IMR-90 (cell line): ENCODE data around the gene KIFAP3. TPM values are rescaled to one million over a fixed set of nuclear protein-coding genes. Genes with fewer than 3 reads are reported as not detected.

Experiments used
- ATAC-seq: fragments of 200-7000 bp; cut with Tn5 transposase; 2 replicates; pipeline ENCODE4 v1.9.1; 2020; ENCODE audit warnings: low read depth, mild to moderate bottlenecking, moderate library complexity
- BruUV-seq: library from RNA; stranded (reverse); fragments of 400-500 nt; replicated peaks from 2 replicates; lab custom pipeline; 2021; lab: Mats Ljungman, UMichigan
- CTCF ChIA-PET: fragments of 300-600 bp; formaldehyde crosslinking; extraction: SDS; loops from one replicate; lab custom pipeline; 2021; ENCODE audit warnings: antibody characterized with exemption; lab: Yijun Ruan, JAX
- POLR2A ChIA-PET: fragments of 300-600 bp; sonication (Branson Sonifier 250); formaldehyde crosslinking; loops from one replicate; lab custom pipeline; 2022; ENCODE audit warnings: antibody characterized with exemption; ENCODE audit not compliant: unreplicated experiment; lab: Charles Lee
- DNase-seq: peaks from one replicate; pipeline ENCODE4 v3.0.0; 2013
- H2AFZ ChIP-seq: replicated peaks from 2 replicates; pipeline ENCODE3; 2013; ENCODE audit warnings: low read length, mild to moderate bottlenecking; ENCODE audit not compliant: poor library complexity
- H2AK5ac ChIP-seq: 2 replicates; pipeline ENCODE4 v1.6.1; 2013; ENCODE audit warnings: low read depth, low read length, inconsistent platforms
- H2AK9ac ChIP-seq: replicated peaks from 2 replicates; pipeline ENCODE3; 2013; ENCODE audit warnings: mild to moderate bottlenecking, low read depth, low read length, moderate library complexity; ENCODE audit not compliant: poor library complexity
- H2BK120ac ChIP-seq: 2 replicates; pipeline ENCODE4 v1.6.1; 2013; ENCODE audit warnings: low read depth, low read length, inconsistent platforms
- H2BK15ac ChIP-seq: 3 replicates; pipeline ENCODE4 v1.6.1; 2013; ENCODE audit warnings: low read depth, low read length, inconsistent platforms
- H2BK20ac ChIP-seq: 2 replicates; pipeline ENCODE4 v1.6.1; 2013; ENCODE audit warnings: low read depth, mild to moderate bottlenecking, inconsistent platforms, low read length, moderate library complexity
- H2BK5ac ChIP-seq: 2 replicates; pipeline ENCODE4 v1.6.1; 2013; ENCODE audit warnings: mild to moderate bottlenecking, low read depth, low read length, inconsistent platforms; ENCODE audit not compliant: poor library complexity, severe bottlenecking
- H3K14ac ChIP-seq: replicated peaks from 2 replicates; pipeline ENCODE4 v1.6.1; 2013; ENCODE audit warnings: low read depth, low read length, inconsistent platforms
- H3K18ac ChIP-seq: 2 replicates; pipeline ENCODE4 v1.6.1; 2013; ENCODE audit warnings: low read depth, low read length, control low read depth
- H3K23ac ChIP-seq: 2 replicates; pipeline ENCODE4 v1.6.1; 2013; ENCODE audit warnings: low read depth, low read length, inconsistent platforms
- H3K27ac ChIP-seq: 2 replicates; pipeline ENCODE4 v1.5.1; 2013; ENCODE audit warnings: mild to moderate bottlenecking, control low read depth, low read length; ENCODE audit not compliant: insufficient read depth
- H3K27me3 ChIP-seq: 2 replicates; pipeline ENCODE4 v1.6.1; 2013; ENCODE audit warnings: low read length; ENCODE audit not compliant: control insufficient read depth, insufficient read depth
- H3K36me3 ChIP-seq: 2 replicates; pipeline ENCODE4 v1.6.1; 2013; ENCODE audit warnings: low read length, mixed read lengths; ENCODE audit not compliant: control insufficient read depth, insufficient read depth
- H3K4ac ChIP-seq: 2 replicates; pipeline ENCODE4 v1.6.1; 2013; ENCODE audit warnings: low read depth, low read length, inconsistent platforms
- H3K4me1 ChIP-seq: 2 replicates; pipeline ENCODE4 v1.6.1; 2013; ENCODE audit warnings: low read length, mixed read lengths; ENCODE audit not compliant: control insufficient read depth, insufficient read depth
- H3K4me2 ChIP-seq: 2 replicates; pipeline ENCODE4 v1.6.1; 2013; ENCODE audit warnings: low read depth, mild to moderate bottlenecking, control low read depth, low read length, moderate library complexity
- H3K4me3 ChIP-seq: 2 replicates; pipeline ENCODE4 v1.5.1; 2013; ENCODE audit warnings: low read depth, mild to moderate bottlenecking, control low read depth, low read length, moderate library complexity; ENCODE audit not compliant: insufficient read depth
- H3K56ac ChIP-seq: 2 replicates; pipeline ENCODE4 v1.6.1; 2013; ENCODE audit warnings: low read length, inconsistent platforms; ENCODE audit not compliant: insufficient read depth; ENCODE audit errors: extremely low read depth
- H3K79me1 ChIP-seq, 2 experiments: 2 replicates each; pipeline ENCODE4 v1.6.1; 2013; ENCODE audit warnings: low read length in 2 of 2, inconsistent platforms in 1 of 2, low read depth in 1 of 2
- H3K9ac ChIP-seq: 2 replicates; pipeline ENCODE4 v1.6.1; 2013; ENCODE audit warnings: low read depth, low read length, control low read depth
- H3K9me1 ChIP-seq: 2 replicates; pipeline ENCODE4 v1.6.1; 2013; ENCODE audit warnings: low read length, inconsistent platforms; ENCODE audit not compliant: insufficient read depth
- H3K9me3 ChIP-seq: 2 replicates; pipeline ENCODE4 v1.6.1; 2013; ENCODE audit warnings: low read length; ENCODE audit not compliant: control insufficient read depth, insufficient read depth
- H4K20me1 ChIP-seq: 2 replicates; pipeline ENCODE4 v1.6.1; 2013; ENCODE audit warnings: low read length, inconsistent platforms; ENCODE audit not compliant: insufficient read depth
- H4K5ac ChIP-seq: 2 replicates; pipeline ENCODE4 v1.6.1; 2013; ENCODE audit warnings: mild to moderate bottlenecking, low read depth, low read length, control low read depth
- H4K8ac ChIP-seq, 2 experiments: 2 replicates each; pipeline ENCODE4 v1.6.1; 2013; ENCODE audit warnings: low read depth in 2 of 2, low read length in 2 of 2, control low read depth in 1 of 2, inconsistent platforms in 1 of 2
- H4K91ac ChIP-seq: 2 replicates; pipeline ENCODE4 v1.6.1; 2013; ENCODE audit warnings: low read depth, low read length, inconsistent platforms; ENCODE audit not compliant: insufficient read depth
- BHLHE40 ChIP-seq: fragments of 150-350 bp; IDR thresholded peaks from 2 replicates; pipeline ENCODE4 v1.6.1; 2016; ENCODE audit warnings: mild to moderate bottlenecking, low read depth, low read length
- CEBPB ChIP-seq: IDR thresholded peaks from 2 replicates; pipeline ENCODE4 v1.6.1; 2012; ENCODE audit warnings: low read depth, low read length, improper control_type of control experiment
- CHD1 ChIP-seq: IDR thresholded peaks from 2 replicates; pipeline ENCODE4 v1.6.1; 2012; ENCODE audit warnings: low read depth, low read length, improper control_type of control experiment
- CTCF ChIP-seq: conservative IDR thresholded peaks from 2 replicates; pipeline ENCODE4 v1.5.1; 2012; ENCODE audit warnings: mild to moderate bottlenecking, low read depth, low read length, improper control_type of control experiment
- FOS ChIP-seq: fragments of 150-350 bp; IDR thresholded peaks from 2 replicates; pipeline ENCODE4 v1.6.1; 2016; ENCODE audit warnings: low read depth, low read length
- MAFK ChIP-seq: IDR thresholded peaks from 2 replicates; pipeline ENCODE4 v1.6.1; 2012; ENCODE audit warnings: low read depth, low read length, improper control_type of control experiment
- MAZ ChIP-seq: IDR thresholded peaks from 2 replicates; pipeline ENCODE4 v1.6.1; 2012; ENCODE audit warnings: low read depth, mild to moderate bottlenecking, low read length, improper control_type of control experiment, moderate library complexity, borderline replicate concordance
- MXI1 ChIP-seq: IDR thresholded peaks from 2 replicates; pipeline ENCODE4 v1.6.1; 2012; ENCODE audit warnings: low read depth, mild to moderate bottlenecking, low read length, moderate library complexity, borderline replicate concordance
- NFE2L2 ChIP-seq: fragments of 150-350 bp; IDR thresholded peaks from 2 replicates; pipeline ENCODE4 v1.6.1; 2016; ENCODE audit warnings: low read depth, mild to moderate bottlenecking, low read length
- POLR2A ChIP-seq: IDR thresholded peaks from 2 replicates; pipeline ENCODE4 v1.6.1; 2012; ENCODE audit warnings: mild to moderate bottlenecking, low read depth, low read length
- RAD21 ChIP-seq: IDR thresholded peaks from 2 replicates; pipeline ENCODE4 v1.6.1; 2012; ENCODE audit warnings: low read length, improper control_type of control experiment
- RCOR1 ChIP-seq: IDR thresholded peaks from 2 replicates; pipeline ENCODE4 v1.6.1; 2012; ENCODE audit warnings: mild to moderate bottlenecking, low read length, improper control_type of control experiment; ENCODE audit not compliant: insufficient replicate concordance
- RFX5 ChIP-seq: IDR thresholded peaks from 2 replicates; pipeline ENCODE4 v1.8.0; 2012; ENCODE audit warnings: low read depth, mild to moderate bottlenecking, low read length, moderate library complexity
- SMC3 ChIP-seq: fragments of 150-350 bp; IDR thresholded peaks from 2 replicates; pipeline ENCODE4 v1.6.1; 2016; ENCODE audit warnings: low read depth, mild to moderate bottlenecking, antibody characterized with exemption, low read length, moderate library complexity
- USF2 ChIP-seq: fragments of 150-350 bp; IDR thresholded peaks from 2 replicates; pipeline ENCODE4 v1.6.1; 2017; ENCODE audit warnings: mild to moderate bottlenecking, antibody characterized with exemption, low read length, low read depth
- WGBS, 2 experiments: methylation state at CpG; one replicate each; pipeline versions ENCODE4 v1.1.5 to v1.1.7; 2013; ENCODE audit warnings: missing lambda C conversion rate in 2 of 2; ENCODE audit not compliant: insufficient read length in 1 of 2; ENCODE audit errors: extremely low coverage in 2 of 2; 5-methylcytosine and 5-hydroxymethylcytosine counted together
- dilution Hi-C: fragments of 300-500 bp; cut with HindIII; formaldehyde crosslinking; loops from one replicate; pipeline ENCODE4 v1.14.3; 2018; ENCODE audit warnings: low sequenced_read_pairs; ENCODE audit not compliant: unreplicated experiment
- in situ Hi-C: fragments of 300-500 bp; cut with MboI; formaldehyde crosslinking; loops from 3 replicates; pipeline ENCODE4 v1.14.3; 2019; ENCODE audit warnings: low sequenced_read_pairs, inconsistent platforms, mixed read lengths
- intact Hi-C: fragments of 100-400 bp; cut with micrococcal nuclease; formaldehyde crosslinking; loops from 2 replicates; pipeline ENCODE4 v1.10.0; 2022
- polyA plus RNA-seq, 3 experiments: library from polyadenylated mRNA; depleted of rRNA; stranded (reverse); fragments of >200 nt; gene quantifications; 2 replicates each; pipeline ENCODE4 v1.2.3, GENCODE V29; 2012; ENCODE audit warnings: low replicate concordance in 1 of 3
- total RNA-seq: library from RNA; depleted of rRNA; stranded (reverse); fragments of >200 nt; gene quantifications from 2 replicates; pipeline ENCODE4 v1.2.3, GENCODE V29; 2012
- TF ChIP-seq, protein P1 (sequence below): fragments of 150-350 bp; IDR thresholded peaks from 2 replicates; pipeline ENCODE4 v1.6.1; 2016; ENCODE audit warnings: low read depth, mild to moderate bottlenecking, low read length, moderate library complexity, borderline replicate concordance

Gene KIFAP3
- total and polyA plus RNA-seq, 2 of the 4 experiments (the other 2 are of a cell fraction): 10.5 to 10.9 TPM

DNA sequence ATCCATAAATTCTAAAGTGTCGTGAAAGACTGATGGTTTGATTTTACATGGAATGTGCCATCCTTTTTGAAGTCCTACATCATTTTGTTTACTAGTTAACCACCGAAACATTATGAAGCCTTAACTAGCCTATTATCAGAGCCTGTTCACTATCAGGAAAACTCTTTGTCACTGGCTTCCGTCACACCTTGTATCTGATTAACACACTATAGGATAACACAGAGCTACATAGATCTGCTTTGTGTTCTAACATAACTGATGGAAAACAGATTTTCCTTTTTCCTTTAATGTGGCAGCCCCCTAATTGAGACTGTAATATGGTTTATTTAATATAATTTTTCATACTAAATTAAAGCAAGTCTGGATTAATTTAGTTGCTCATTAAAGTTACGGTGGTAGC, 106.3 kb downstream of the KIFAP3 start:
- Histone ChIP-seq H3K4me3 (no peak overlapping the region), H3K14ac (no peak overlapping the region), H3K9ac (no peak overlapping the region), H3K56ac (no peak overlapping the region), H2BK15ac (no peak overlapping the region), H3K4me1 (no peaks in the 10 kb centered on the region), H3K23ac (no peak overlapping the region), H3K79me1 (no peaks in the 10 kb centered on the region), H4K8ac (no peak overlapping the region), H2BK20ac (no peak overlapping the region), H3K27me3 (no peaks in the 10 kb centered on the region), H3K4me2 (no peak overlapping the region), H2AFZ (no peak overlapping the region), H4K5ac (no peak overlapping the region), H4K20me1 (no peaks in the 10 kb centered on the region), H2AK5ac (no peak overlapping the region), H4K91ac (no peak overlapping the region), H3K9me1 (no peaks in the 10 kb centered on the region), H2BK120ac (no peak overlapping the region), H3K9me3 (no peaks in the 10 kb centered on the region), H3K27ac (no peak overlapping the region), H3K36me3 (no peaks in the 10 kb centered on the region), H3K4ac (no peak overlapping the region), H2AK9ac (no peak overlapping the region), H3K18ac (no peak overlapping the region), H2BK5ac (no peak overlapping the region)
- ATAC-seq (no peak), DNase-seq (no peak)
- ChIA-PET POLR2A (no interaction called here), CTCF (no interaction called here)
- no TSS peak for BruUV-seq
- intact Hi-C loops: no loop called here
- in situ Hi-C loops: no loop called here
- TF ChIP-seq CHD1 (no peak), USF2 (no peak), SMC3 (no peak), MXI1 (no peak), BHLHE40 (no peak), MAFK (no peak), RFX5 (no peak), CEBPB (no peak), RCOR1 (no peak), RAD21 (no peak), CTCF (no peak), NFE2L2 (no peak), MAZ (no peak), FOS (no peak), POLR2A (no peak)
- TF ChIP-seq, protein P1, sequence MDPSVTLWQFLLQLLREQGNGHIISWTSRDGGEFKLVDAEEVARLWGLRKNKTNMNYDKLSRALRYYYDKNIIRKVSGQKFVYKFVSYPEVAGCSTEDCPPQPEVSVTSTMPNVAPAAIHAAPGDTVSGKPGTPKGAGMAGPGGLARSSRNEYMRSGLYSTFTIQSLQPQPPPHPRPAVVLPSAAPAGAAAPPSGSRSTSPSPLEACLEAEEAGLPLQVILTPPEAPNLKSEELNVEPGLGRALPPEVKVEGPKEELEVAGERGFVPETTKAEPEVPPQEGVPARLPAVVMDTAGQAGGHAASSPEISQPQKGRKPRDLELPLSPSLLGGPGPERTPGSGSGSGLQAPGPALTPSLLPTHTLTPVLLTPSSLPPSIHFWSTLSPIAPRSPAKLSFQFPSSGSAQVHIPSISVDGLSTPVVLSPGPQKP: no peak
- dilution Hi-C loops: no loop called here
- no CpG with 5 or more reads among the region's 4 CpGs for WGBS, 2 experiments
